HG03039 (cell line): ENCODE measurements around the gene CACNG5.
"Not testable (repeated sequence)": the region's sequence is repeated elsewhere in the genome, so short reads cannot be mapped to it uniquely, and the experiment has no call there.

Experiments
- ATAC-seq: cut with Tn5 transposase; IDR thresholded peaks from one replicate; pipeline ENCODE4 v1.9.1; 2021; ENCODE audit warnings: mild to moderate bottlenecking, moderate library complexity; ENCODE audit not compliant: unreplicated experiment

CACNG5 gene

DNA sequence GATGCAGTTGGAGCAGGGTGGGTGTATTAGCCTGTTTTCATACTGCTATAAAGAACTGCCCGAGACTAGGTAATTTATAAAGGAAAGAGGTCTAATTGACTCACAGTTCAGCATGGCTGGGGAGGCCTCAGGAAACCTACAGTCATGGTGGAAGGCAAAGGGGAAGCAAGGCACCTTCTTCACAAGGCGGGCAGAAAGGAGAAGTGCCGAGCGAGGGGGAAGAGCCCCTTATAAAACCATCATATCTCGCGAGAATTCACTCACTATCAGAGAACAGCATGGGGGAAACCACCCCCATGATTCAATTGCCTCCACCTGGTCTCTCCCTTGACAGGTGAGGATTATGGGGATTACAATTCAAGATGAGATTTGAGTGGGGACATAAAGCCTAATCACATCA is 68.4 kb downstream of the CACNG5 start:
- ATAC-seq: not testable (repeated sequence)

DNA sequence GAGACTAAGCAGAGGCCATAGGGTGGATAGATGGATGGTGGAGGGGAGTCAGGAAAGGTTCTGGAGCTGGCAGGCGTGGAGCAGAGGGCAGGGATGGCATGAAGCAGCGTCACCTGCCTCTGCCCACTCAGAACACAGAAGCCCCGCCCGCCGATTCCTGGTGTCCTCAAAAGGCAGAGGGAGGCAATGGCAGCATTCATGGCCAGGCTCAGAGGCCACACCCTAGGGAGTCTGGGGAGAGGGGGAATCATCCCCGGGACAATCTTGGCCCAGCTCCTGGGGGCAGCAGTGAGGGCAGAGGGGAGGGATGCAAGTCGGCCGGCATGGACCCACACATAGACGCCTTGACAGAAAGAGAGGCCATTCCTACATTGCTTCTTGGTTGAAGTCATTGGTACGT is 68.9 kb downstream of the CACNG5 start:
- ATAC-seq: no peak

GRCh38 chr17:66904760-66905624 is 70.1 kb downstream of the CACNG5 start:
- ATAC-seq: no peak

- no peak for ATAC-seq
These were observed 71.7 kb downstream of the CACNG5 start for GRCh38 chr17:66906321-66907278.

GRCh38 chr17:66909804-66910373 is 75.0 kb downstream of the CACNG5 start:
- ATAC-seq: no peak

- ATAC-seq: no peak
These were observed 75.9 kb downstream of the CACNG5 start for GRCh38 chr17:66910651-66911285.

- no peak for ATAC-seq
These were observed 80.3 kb downstream of the CACNG5 start for GRCh38 chr17:66915204-66915611.

- no peak for ATAC-seq
These were observed 80.9 kb downstream of the CACNG5 start for GRCh38 chr17:66915792-66916191.

DNA sequence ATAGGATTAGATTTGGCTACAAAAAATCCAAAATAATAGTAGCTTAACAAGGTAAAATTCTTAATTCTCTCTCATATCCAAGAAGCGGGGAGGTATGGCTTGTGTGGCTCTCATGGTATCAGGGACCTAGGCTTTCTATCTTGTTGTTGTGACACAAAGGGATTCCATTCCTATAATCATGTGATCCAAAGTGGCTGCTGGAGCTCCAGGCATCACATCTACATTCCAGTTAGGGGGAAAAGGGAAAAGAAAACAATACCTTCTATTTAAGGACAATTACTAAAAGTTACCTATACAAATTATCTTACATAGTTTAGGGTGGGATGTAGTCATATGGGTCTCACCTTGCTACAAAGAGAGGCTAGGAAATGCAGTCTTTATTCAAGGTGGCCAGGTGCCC is 82.0 kb downstream of the CACNG5 start:
- no peak for ATAC-seq

- ATAC-seq: no peak
These were observed 84.0 kb downstream of the CACNG5 start for GRCh38 chr17:66918896-66919295.

GRCh38 chr17:66920435-66920834 is 85.5 kb downstream of the CACNG5 start:
- ATAC-seq: no peak

GRCh38 chr17:66920950-66921349 is 86.0 kb downstream of the CACNG5 start:
- ATAC-seq: no peak

DNA sequence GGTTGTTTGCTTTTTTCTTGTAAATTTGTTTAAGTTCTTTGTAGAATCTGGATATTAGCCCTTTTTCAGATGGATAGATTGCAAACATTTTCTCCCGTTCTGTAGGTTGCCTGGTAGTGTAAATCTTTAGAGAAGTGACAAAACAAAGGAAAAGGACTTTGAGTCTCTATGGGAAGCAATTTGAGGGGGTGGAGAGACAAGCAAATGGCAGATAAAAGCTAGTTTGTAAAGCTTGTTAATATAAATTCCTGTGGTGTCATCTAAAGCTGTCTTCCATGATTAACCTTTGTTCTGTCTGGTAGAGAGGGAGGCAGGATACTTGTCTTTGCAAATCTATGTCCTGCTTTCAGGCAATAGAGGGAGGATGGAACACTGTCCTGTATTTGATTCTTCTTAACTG is 89.0 kb downstream of the CACNG5 start:
- ATAC-seq: no peak

DNA sequence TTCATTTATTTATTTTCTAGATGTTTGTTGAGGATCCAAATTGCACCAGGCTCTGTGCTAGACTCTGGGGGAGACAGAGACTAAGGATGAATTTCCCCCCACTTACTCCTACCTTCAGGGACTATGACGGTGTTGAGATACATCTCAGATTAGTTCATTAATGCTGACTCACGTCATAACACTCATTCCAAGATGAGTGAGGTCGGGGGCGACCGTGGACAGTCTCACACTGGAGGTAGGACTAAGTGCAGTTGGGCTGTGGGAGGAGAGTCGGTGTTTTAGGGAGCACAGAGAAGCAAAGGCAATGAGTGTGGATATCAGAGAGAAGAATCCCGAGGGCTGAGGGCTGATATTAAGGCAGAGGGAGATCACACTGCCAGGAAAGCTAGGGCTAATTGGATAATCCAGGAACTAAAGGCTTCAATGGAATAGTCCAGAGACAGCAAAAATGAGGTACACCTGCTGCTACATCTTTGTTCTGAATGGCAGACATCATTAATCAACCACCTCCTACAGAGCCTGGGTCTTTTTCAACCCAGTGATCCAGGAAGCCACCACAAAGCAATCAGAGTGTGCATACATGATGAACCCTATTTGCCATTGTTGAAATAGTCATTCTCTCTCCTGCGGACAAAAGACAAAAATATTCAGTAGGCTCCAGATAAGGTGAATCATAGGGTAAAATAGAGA is 91.0 kb downstream of the CACNG5 start:
- no peak for ATAC-seq

DNA sequence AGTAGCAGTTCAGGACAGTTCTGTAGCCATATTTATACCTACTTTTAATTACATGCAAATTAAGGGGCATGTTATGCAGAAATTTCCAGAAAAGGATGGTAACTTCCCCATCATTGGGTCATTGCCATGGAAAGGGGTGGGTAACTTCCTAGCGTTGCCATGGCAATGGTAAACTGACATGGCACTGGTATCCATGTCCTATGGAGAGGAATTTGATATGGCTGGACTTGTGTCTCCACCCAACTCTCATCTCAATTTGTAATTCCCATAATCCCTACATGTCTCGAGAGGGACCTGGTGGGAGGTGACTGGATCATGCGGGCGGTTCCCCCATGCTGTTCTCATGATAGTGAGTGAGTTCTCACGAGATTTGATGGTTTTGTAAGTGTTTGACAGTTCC is 94.0 kb downstream of the CACNG5 start:
- no peak for ATAC-seq

DNA sequence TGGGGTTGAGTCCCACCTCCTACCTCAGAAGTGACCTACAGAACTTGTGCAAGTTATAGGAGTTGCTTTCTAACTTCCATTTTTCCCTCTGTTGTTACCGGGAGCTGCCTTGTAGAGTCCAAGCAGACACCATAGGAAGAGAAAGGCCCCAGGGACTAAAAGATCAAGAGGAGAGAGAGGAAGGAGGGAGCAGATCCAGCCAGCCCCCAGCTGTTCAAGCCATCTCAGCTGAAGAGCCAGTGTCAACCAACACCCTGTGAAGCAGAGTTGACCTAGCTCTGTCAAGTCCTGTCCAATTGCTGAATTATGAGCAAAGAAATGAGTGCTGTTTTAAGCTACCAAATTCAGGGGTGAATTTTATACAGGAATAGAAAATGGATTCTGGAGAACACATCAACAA is 94.7 kb downstream of the CACNG5 start:
- no peak for ATAC-seq

- ATAC-seq: no peak
These were observed 96.0 kb downstream of the CACNG5 start for GRCh38 chr17:66930933-66931332.

GRCh38 chr17:66932311-66932710 is 97.4 kb downstream of the CACNG5 start:
- ATAC-seq: no peak

- ATAC-seq: no peak
These were observed 99.1 kb downstream of the CACNG5 start for GRCh38 chr17:66934040-66934439.
